HCT116 (cell line): ENCODE data around the gene SLC51A. TPM values are rescaled to one million over a fixed set of nuclear protein-coding genes. Genes with fewer than 3 reads are reported as not detected.
A peak's percentile ranks its signal among the peaks of the same experiment; 100 is the strongest.

Source experiments
- ATAC-seq: fragments of 200-7000 bp; cut with Tn5 transposase; 2 replicates; pipeline ENCODE4 v1.9.1; 2020; ENCODE audit warnings: mild to moderate bottlenecking, moderate library complexity
- BruUV-seq: library from RNA; stranded (reverse); fragments of 400-500 nt; replicated peaks from 2 replicates; lab custom pipeline; 2021; lab: Mats Ljungman, UMichigan
- CTCF ChIA-PET: fragments of 300-600 bp; sonication (Branson Sonifier 250); formaldehyde crosslinking; loops from one replicate; lab custom pipeline; 2021; ENCODE audit warnings: antibody characterized with exemption; lab: Charles Lee
- POLR2A ChIA-PET: fragments of 300-600, 350-600 bp; sonication (Branson Sonifier 250); formaldehyde crosslinking; loops from one replicate; lab custom pipeline; 2021; ENCODE audit warnings: antibody characterized with exemption; lab: Charles Lee
- RAD21 ChIA-PET, 2 experiments: fragments of 300-600 bp; sonication (Branson Sonifier 250); formaldehyde crosslinking; loops; one replicate each; lab custom pipeline; 2023; ENCODE audit warnings: low total read pairs in 2 of 2; ENCODE audit not compliant: uncharacterized antibody in 2 of 2, unreplicated experiment in 2 of 2, low non-redundant PET in 1 of 2; lab: Charles Lee
- DNase-seq: peaks from one replicate; pipeline ENCODE4 v3.0.0-alpha.2; 2010; ENCODE audit warnings: low read depth, low spot score
- H2AFZ ChIP-seq: fragments of 200-600 bp; shearing (Covaris generic), sonication (generic); 2 replicates; pipeline ENCODE4 v1.6.1; 2017; ENCODE audit warnings: low read depth, mixed run types, mixed read lengths, antibody characterized with exemption, low read length; ENCODE audit not compliant: poor library complexity, severe bottlenecking
- H3K27ac ChIP-seq: 2 replicates; pipeline ENCODE4 v1.5.1; 2012; ENCODE audit warnings: low read depth, low read length
- H3K27me3 ChIP-seq: fragments of 200-600 bp; sonication (generic); 2 replicates; pipeline ENCODE4 v1.6.1; 2016; ENCODE audit warnings: mixed run types, low read length, mixed read lengths; ENCODE audit not compliant: insufficient read depth
- H3K36me3 ChIP-seq, 2 experiments: fragments of 200-500 bp in 1 of 2; fragments of 200-600 bp in 1 of 2; sonication (Bioruptor generic) in 1 of 2; sonication (generic) in 1 of 2; 2 replicates each; pipeline versions ENCODE4 v1.5.1 to v1.6.1; 2014 to 2016; ENCODE audit warnings: low read length in 2 of 2, inconsistent platforms in 1 of 2, mixed read lengths in 1 of 2, mixed run types in 1 of 2; ENCODE audit not compliant: insufficient read depth in 2 of 2, control insufficient read depth in 1 of 2
- H3K4me1 ChIP-seq, 2 experiments: fragments of 200-600 bp in 1 of 2; sonication (generic) in 1 of 2; 2 replicates each; pipeline versions ENCODE4 v1.5.1 to v1.6.1; 2012 to 2017; ENCODE audit warnings: low read length in 2 of 2, inconsistent platforms in 1 of 2, mild to moderate bottlenecking in 1 of 2, mixed read lengths in 1 of 2, mixed run types in 1 of 2, moderate library complexity in 1 of 2; ENCODE audit not compliant: insufficient read depth in 2 of 2, control insufficient read depth in 1 of 2
- H3K4me2 ChIP-seq: fragments of 200-600 bp; sonication (generic); 2 replicates; pipeline ENCODE4 v1.6.1; 2017; ENCODE audit warnings: mixed run types, low read length, mixed read lengths
- H3K4me3 ChIP-seq, 2 experiments: fragments of 200-600 bp in 1 of 2; sonication (generic) in 1 of 2; replicated peaks in 1 of 2; 2 replicates each; pipeline ENCODE4 v1.5.1; 2011 to 2016; ENCODE audit warnings: low read length in 2 of 2, control low read depth in 1 of 2, low read depth in 1 of 2, mild to moderate bottlenecking in 1 of 2, mixed read lengths in 1 of 2, mixed run types in 1 of 2
- H3K79me2 ChIP-seq: fragments of 200-600 bp; sonication (generic); 2 replicates; pipeline ENCODE4 v1.6.1; 2017; ENCODE audit warnings: mild to moderate bottlenecking, mixed run types, low read length, moderate library complexity, mixed read lengths; ENCODE audit not compliant: insufficient read depth
- H3K9ac ChIP-seq: fragments of 200-600 bp; sonication (generic); 2 replicates; pipeline ENCODE4 v1.6.1; 2016; ENCODE audit warnings: low read length, mixed read lengths
- H3K9me2 ChIP-seq: fragments of 200-600 bp; sonication (generic), shearing (Covaris generic); 2 replicates; pipeline ENCODE4 v1.6.1; 2017; ENCODE audit warnings: mixed run types, mild to moderate bottlenecking, moderate library complexity; ENCODE audit not compliant: insufficient read depth
- H3K9me3 ChIP-seq, 2 experiments: fragments of 200-500 bp in 1 of 2; fragments of 200-600 bp in 1 of 2; sonication (Bioruptor generic) in 1 of 2; sonication (generic) in 1 of 2; 2 replicates each; pipeline ENCODE4 v1.6.1; 2014 to 2017; ENCODE audit warnings: low read length in 2 of 2, mixed read lengths in 2 of 2, inconsistent platforms in 1 of 2, low read depth in 1 of 2, mild to moderate bottlenecking in 1 of 2, mixed run types in 1 of 2, moderate library complexity in 1 of 2; ENCODE audit not compliant: control insufficient read depth in 1 of 2, insufficient read depth in 1 of 2
- H4K20me1 ChIP-seq: fragments of 200-600 bp; sonication (generic), shearing (Covaris generic); 2 replicates; pipeline ENCODE4 v1.6.1; 2017; ENCODE audit warnings: mixed run types, mild to moderate bottlenecking, moderate library complexity; ENCODE audit not compliant: insufficient read depth
- CEBPB ChIP-seq: IDR thresholded peaks from 2 replicates; pipeline ENCODE4 v1.6.1; 2012; ENCODE audit warnings: low read depth
- ELF1 ChIP-seq: IDR thresholded peaks from 2 replicates; pipeline ENCODE4 v1.6.1; 2012; ENCODE audit warnings: low read depth, borderline replicate concordance
- EZH2 ChIP-seq: fragments of 200-600 bp; sonication (generic); IDR thresholded peaks from 2 replicates; pipeline ENCODE4 v1.6.1; 2017; ENCODE audit warnings: antibody characterized with exemption, mixed run types
- JUND ChIP-seq: IDR thresholded peaks from 2 replicates; pipeline ENCODE4 v1.6.1; 2012
- POLR2A ChIP-seq: IDR thresholded peaks from 2 replicates; pipeline ENCODE4 v1.7.0; 2011; ENCODE audit warnings: borderline replicate concordance; ENCODE audit not compliant: insufficient read depth, insufficient read length; ENCODE audit errors: extremely low read depth
- RAD21 ChIP-seq: IDR thresholded peaks from 2 replicates; pipeline ENCODE4 v1.6.1; 2012; ENCODE audit warnings: low read depth, mild to moderate bottlenecking
- YY1 ChIP-seq: IDR thresholded peaks from 2 replicates; pipeline ENCODE4 v1.6.1; 2011; ENCODE audit warnings: low read length, low read depth, moderate library complexity, mild to moderate bottlenecking; ENCODE audit not compliant: insufficient replicate concordance; ENCODE audit errors: extremely low read depth
- intact Hi-C: fragments of 100-400 bp; cut with micrococcal nuclease; formaldehyde crosslinking; loops from 2 replicates; pipeline ENCODE4 v1.10.0; 2022
- total RNA-seq: library from RNA; stranded (reverse); gene quantifications from one replicate; pipeline ENCODE4 v1.2.1, GENCODE V29; 2021; ENCODE audit not compliant: unreplicated experiment
- TF ChIP-seq, protein P1 (sequence below): IDR thresholded peaks from 2 replicates; pipeline ENCODE4 v1.6.1; 2012
- TF ChIP-seq, protein P2 (sequence below): IDR thresholded peaks from 2 replicates; pipeline ENCODE4 v1.6.1; 2012
- TF ChIP-seq, protein P3 (sequence below), 3 experiments: fragments of 200-600 bp in 1 of 3; sonication (generic) in 1 of 3; IDR thresholded peaks in 2 of 3; conservative IDR thresholded peaks in 1 of 3; 2 replicates each; pipeline ENCODE4 v1.5.1; 2012 to 2017; ENCODE audit warnings: low read depth in 2 of 3, low read length in 2 of 3, antibody characterized with exemption in 1 of 3, borderline replicate concordance in 1 of 3, control low read depth in 1 of 3, mild to moderate bottlenecking in 1 of 3, mixed read lengths in 1 of 3, mixed run types in 1 of 3, moderate library complexity in 1 of 3; ENCODE audit not compliant: insufficient read depth in 1 of 3

Gene SLC51A
- total RNA-seq, 1 experiment from 2014 or later: not detected

DNA sequence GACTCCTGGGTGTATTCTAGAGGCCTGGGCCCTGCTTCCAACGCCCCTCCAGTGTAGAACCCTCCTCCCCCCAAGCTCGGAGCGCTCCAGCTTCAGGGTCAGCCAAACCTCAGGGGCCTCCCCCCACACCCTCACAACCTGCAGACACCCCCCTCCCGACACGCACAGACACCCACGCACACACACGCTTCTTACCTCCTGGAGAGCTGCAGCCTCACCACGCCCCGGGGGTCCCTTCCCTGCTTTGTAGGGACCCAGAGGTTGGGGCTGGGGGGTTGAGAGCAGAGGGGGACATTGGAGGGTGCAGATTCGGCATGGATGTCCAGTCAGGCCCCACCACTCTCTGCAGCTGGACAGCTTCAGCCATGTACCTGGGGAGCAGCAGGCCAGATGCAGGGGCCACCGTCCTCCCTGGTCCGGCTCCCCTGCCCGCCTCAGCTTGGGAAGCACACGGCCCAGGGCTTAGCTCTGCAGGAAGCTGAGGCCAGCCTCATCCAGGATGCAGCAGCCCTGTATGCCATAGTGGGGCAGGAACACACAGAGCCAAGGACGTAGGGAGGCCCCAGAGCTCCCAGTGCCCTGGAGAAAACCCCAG lies 18.2 kb upstream of the SLC51A start:
- CTCF ChIA-PET: interaction anchor here (1.3 to 2.3 kb wide), 3 partner anchors 125 to 174 kb away, joined by 4 to 17 read pairs (median 7); no protein-coding TSS in a partner anchor
- H3K4me1 ChIP-seq: no peaks in the 10 kb centered on the region; a peak in 1 of 4 replicates
- ATAC-seq (no peak), DNase-seq (no peak)
- H3K9me3 ChIP-seq: no peaks in the 10 kb centered on the region
- no peaks in the 10 kb centered on the region for H3K9me2 ChIP-seq
- RAD21 ChIA-PET: interaction anchor here in 1 of 2 experiments (1.1 kb wide), 1 partner anchor 172 kb away, joined by 4 read pairs; no protein-coding TSS in a partner anchor
- H3K36me3 ChIP-seq: no peaks in the 10 kb centered on the region
- BruUV-seq: no TSS peak
- H3K27ac ChIP-seq: no peak overlapping the region
- no peak overlapping the region for H2AFZ ChIP-seq
- H4K20me1 ChIP-seq: no peaks in the 10 kb centered on the region
- no peaks in the 10 kb centered on the region for H3K79me2 ChIP-seq
- no peak overlapping the region for H3K4me2 ChIP-seq
- POLR2A ChIA-PET: no interaction called here
- no peaks in the 10 kb centered on the region for H3K27me3 ChIP-seq
- H3K4me3 ChIP-seq: no peak overlapping the region
- intact Hi-C loops: no loop called here
- H3K9ac ChIP-seq: no peak overlapping the region
- no peak for TF ChIP-seq CEBPB
- TF ChIP-seq, protein P1, sequence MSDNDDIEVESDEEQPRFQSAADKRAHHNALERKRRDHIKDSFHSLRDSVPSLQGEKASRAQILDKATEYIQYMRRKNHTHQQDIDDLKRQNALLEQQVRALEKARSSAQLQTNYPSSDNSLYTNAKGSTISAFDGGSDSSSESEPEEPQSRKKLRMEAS: no peak

DNA sequence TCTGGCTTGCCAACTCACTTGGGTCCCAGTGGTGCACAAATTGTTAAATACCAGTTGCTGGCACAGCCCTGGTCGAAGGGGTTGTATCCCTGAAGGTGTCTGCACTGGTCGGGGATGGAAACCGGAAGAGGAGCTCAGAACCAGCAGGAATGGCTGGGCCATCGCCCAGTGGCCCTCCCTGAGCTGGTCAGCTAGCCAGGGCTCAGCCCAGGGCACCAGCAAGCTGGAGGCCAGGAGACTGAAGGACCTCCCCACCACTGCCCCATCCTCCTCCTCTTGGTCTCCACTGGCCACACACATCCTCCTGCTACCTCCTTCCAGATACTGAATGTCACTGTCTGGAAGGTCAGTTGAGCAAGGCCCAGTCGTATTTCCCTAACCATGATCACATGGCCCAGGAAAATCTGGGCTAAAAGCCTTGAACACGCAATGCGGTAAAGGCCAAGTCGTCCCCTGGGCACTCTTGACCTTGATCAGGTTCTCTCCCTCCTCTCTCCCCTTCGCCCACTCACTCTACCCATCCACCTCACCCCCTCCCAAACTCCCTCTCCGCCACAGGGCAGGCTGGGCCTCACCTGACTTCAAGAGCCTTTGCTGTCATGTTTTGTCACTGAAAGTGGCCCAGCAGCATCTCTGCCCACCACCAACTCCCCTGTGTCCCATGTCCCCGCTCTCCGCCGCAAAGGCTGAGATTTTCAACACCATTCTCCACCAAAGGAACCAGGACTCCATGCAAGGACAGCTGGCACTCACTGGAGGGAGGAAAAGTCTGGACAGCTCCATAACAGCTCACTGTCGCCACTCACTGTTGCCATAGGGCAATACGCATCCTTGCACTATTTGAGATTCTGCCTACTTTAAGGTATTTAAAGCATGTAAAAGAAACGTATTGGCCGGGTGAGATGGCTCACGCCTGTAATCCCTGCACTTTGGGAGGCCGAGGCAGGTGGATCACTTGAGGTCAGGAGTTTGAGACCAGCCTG lies 17.3 kb upstream of the SLC51A start:
- Histone ChIP-seq H3K79me2 (no peaks in the 10 kb centered on the region), H3K9ac (no peak overlapping the region), H3K36me3 (no peaks in the 10 kb centered on the region), H3K4me3 (no peak overlapping the region), H3K9me2 (no peaks in the 10 kb centered on the region), H3K4me1 (no peaks in the 10 kb centered on the region; a peak in 1 of 4 replicates), H3K27ac (no peak overlapping the region; the same call in 1 of the 2 replicates), H2AFZ (no peak overlapping the region), H3K4me2 (no peak overlapping the region), H4K20me1 (no peaks in the 10 kb centered on the region), H3K27me3 (no peaks in the 10 kb centered on the region), H3K9me3 (no peaks in the 10 kb centered on the region)
- no TSS peak for BruUV-seq
- POLR2A ChIA-PET: no interaction called here
- ATAC-seq: peak; percentile 41; the same call in 1 of the 2 replicates
- RAD21 ChIA-PET: interaction anchor here in 1 of 2 experiments (0.5 to 1.3 kb wide), 3 partner anchors 128 to 320 kb away, joined by 3 to 4 read pairs (median 3); no protein-coding TSS in a partner anchor
- CTCF ChIA-PET: interaction anchor here (0.6 to 1.6 kb wide), 5 partner anchors 107 to 320 kb away, joined by 3 to 6 read pairs (median 4); no protein-coding TSS in a partner anchor
- intact Hi-C loops: no loop called here
- no peak for DNase-seq
- TF ChIP-seq YY1: no peak
- TF ChIP-seq EZH2: no peak
- TF ChIP-seq POLR2A: no peak
- no peak for TF ChIP-seq ELF1
- TF ChIP-seq, protein P1: no peak
- TF ChIP-seq RAD21: peak; percentile 54
- TF ChIP-seq JUND: no peak
- TF ChIP-seq, protein P2, sequence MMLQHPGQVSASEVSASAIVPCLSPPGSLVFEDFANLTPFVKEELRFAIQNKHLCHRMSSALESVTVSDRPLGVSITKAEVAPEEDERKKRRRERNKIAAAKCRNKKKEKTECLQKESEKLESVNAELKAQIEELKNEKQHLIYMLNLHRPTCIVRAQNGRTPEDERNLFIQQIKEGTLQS: no peak
- TF ChIP-seq, protein P3, sequence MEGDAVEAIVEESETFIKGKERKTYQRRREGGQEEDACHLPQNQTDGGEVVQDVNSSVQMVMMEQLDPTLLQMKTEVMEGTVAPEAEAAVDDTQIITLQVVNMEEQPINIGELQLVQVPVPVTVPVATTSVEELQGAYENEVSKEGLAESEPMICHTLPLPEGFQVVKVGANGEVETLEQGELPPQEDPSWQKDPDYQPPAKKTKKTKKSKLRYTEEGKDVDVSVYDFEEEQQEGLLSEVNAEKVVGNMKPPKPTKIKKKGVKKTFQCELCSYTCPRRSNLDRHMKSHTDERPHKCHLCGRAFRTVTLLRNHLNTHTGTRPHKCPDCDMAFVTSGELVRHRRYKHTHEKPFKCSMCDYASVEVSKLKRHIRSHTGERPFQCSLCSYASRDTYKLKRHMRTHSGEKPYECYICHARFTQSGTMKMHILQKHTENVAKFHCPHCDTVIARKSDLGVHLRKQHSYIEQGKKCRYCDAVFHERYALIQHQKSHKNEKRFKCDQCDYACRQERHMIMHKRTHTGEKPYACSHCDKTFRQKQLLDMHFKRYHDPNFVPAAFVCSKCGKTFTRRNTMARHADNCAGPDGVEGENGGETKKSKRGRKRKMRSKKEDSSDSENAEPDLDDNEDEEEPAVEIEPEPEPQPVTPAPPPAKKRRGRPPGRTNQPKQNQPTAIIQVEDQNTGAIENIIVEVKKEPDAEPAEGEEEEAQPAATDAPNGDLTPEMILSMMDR (IDR thresholded peaks at IDR 0.05 in 2 of 3, conservative IDR thresholded peaks at IDR 0.05 in 1 of 3; ENCODE audit: borderline replicate concordance in 1 of 3, insufficient read depth in 1 of 3, low read depth in 2 of 3, low read length in 2 of 3): peak; percentile 27 to 39 (median 33); a peak in 4 of 6 replicates
